Nephron progenitor cell (in vitro differentiated cells): Measurements from ENCODE around the gene DCLK1.
"Not testable (repeated sequence)": the region's sequence is repeated elsewhere in the genome, so short reads cannot be mapped to it uniquely, and the experiment has no call there.

ENCODE experiments used
- DNase-seq: peaks from one replicate; pipeline ENCODE4 v3.0.0; 2021
- H3K27ac Mint-ChIP-seq: 2 replicates; pipeline ENCODE4 v1.8.0; 2021; ENCODE audit warnings: mild to moderate bottlenecking, moderate library complexity, mixed read lengths
- H3K27me3 Mint-ChIP-seq: 2 replicates; pipeline ENCODE4 v1.8.0; 2021; ENCODE audit warnings: mild to moderate bottlenecking, low read depth, mixed read lengths; ENCODE audit not compliant: poor library complexity
- H3K36me3 Mint-ChIP-seq: 2 replicates; pipeline ENCODE4 v1.8.0; 2021; ENCODE audit warnings: low read depth, mixed read lengths
- H3K4me1 Mint-ChIP-seq: 2 replicates; pipeline ENCODE4 v1.8.0; 2021; ENCODE audit warnings: mixed read lengths
- H3K4me3 Mint-ChIP-seq: 2 replicates; pipeline ENCODE4 v1.8.0; 2021; ENCODE audit warnings: mild to moderate bottlenecking, moderate library complexity, mixed read lengths
- H3K9me3 Mint-ChIP-seq: 2 replicates; pipeline ENCODE4 v1.8.0; 2021; ENCODE audit warnings: mild to moderate bottlenecking, moderate library complexity, mixed read lengths
- TF ChIP-seq, protein P1 (sequence below): fragments of 200-600 bp; sonication (generic); IDR thresholded peaks from 2 replicates; pipeline ENCODE4 v1.5.0; 2021; ENCODE audit warnings: antibody characterized with exemption

Gene DCLK1

DNA sequence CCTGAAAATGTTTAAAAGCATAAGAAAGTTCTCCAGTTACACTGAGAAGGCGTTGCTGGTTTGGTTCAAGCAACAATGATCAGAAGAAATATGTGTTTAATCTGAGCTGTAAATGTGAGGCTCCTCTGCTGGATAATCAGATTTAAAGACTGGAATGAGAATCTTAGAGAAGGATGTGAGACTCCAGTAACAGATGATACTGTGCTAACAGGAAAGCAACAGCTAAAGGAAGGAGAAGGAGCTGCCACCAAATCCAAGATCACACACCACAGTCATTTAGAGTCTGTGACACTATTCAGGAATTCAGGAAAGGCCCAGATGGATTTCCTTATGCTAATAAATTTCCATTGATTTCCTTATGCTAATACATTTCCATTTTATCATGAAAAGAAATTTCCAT is 16.9 kb downstream of the DCLK1 start:
- Mint-ChIP-seq H3K4me3 (no peak overlapping the region), H3K9me3 (no peaks in the 10 kb centered on the region), H3K27ac (no peak overlapping the region), H3K4me1 (no peaks in the 10 kb centered on the region), H3K36me3 (no peaks in the 10 kb centered on the region), H3K27me3 (peaks cover 3% of the 10 kb centered on the region)
- TF ChIP-seq, protein P1, sequence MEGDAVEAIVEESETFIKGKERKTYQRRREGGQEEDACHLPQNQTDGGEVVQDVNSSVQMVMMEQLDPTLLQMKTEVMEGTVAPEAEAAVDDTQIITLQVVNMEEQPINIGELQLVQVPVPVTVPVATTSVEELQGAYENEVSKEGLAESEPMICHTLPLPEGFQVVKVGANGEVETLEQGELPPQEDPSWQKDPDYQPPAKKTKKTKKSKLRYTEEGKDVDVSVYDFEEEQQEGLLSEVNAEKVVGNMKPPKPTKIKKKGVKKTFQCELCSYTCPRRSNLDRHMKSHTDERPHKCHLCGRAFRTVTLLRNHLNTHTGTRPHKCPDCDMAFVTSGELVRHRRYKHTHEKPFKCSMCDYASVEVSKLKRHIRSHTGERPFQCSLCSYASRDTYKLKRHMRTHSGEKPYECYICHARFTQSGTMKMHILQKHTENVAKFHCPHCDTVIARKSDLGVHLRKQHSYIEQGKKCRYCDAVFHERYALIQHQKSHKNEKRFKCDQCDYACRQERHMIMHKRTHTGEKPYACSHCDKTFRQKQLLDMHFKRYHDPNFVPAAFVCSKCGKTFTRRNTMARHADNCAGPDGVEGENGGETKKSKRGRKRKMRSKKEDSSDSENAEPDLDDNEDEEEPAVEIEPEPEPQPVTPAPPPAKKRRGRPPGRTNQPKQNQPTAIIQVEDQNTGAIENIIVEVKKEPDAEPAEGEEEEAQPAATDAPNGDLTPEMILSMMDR, result no peak
- DNase-seq, result no peak

DNA sequence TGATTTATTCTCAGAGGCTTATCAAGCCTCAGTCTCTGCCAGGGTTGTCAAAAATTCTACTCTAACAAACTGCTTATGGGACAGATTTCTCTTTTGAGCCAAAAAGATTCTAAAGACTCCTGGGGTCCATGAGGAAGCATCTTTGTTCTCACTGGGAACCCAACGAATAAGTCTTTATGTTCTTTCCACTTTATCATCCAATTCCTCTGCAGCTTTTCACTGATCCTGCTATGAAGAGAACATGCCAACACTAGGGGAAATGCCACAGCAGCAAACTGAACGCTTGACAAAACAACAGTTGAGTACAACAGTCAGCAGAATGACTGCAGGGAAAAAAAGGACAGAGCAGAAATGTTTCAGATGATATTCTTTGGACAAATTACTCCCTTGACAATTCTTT is 22.2 kb downstream of the DCLK1 start:
- DNase-seq, result no peak
- TF ChIP-seq, protein P1, result no peak
- Mint-ChIP-seq H3K9me3 (no peaks in the 10 kb centered on the region), H3K4me3 (no peak overlapping the region), H3K27me3 (peaks cover 3% of the 10 kb centered on the region), H3K27ac (no peak overlapping the region), H3K36me3 (no peaks in the 10 kb centered on the region), H3K4me1 (no peaks in the 10 kb centered on the region)

GRCh38 chr13:36108342-36108741 is 22.8 kb downstream of the DCLK1 start:
- Mint-ChIP-seq H3K9me3 (no peaks in the 10 kb centered on the region), H3K27ac (no peak overlapping the region), H3K4me1 (no peaks in the 10 kb centered on the region), H3K36me3 (no peaks in the 10 kb centered on the region), H3K27me3 (peaks cover 3% of the 10 kb centered on the region), H3K4me3 (no peak overlapping the region)
- no peak for DNase-seq
- TF ChIP-seq, protein P1, result no peak

DNA sequence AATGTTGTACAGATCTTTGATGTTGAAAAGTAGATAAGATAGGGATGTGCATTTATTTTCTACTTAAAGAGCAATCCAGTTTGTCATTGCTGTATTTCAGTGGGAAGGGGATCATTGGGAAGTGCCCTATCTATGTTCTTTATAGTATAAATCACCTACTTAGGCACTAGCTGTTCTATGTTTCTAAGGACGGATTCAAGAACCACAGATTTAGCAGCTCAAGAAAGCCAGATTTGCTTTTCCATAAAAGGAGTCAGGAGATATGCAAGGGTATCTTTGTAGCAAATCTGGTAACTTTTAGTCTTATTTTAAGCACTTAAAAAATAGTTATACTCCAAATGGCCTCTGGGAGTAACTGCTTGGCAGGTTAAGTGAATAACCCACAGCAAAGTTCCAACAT is 23.7 kb downstream of the DCLK1 start:
- Mint-ChIP-seq H3K4me1 (no peaks in the 10 kb centered on the region), H3K27ac (no peak overlapping the region)

GRCh38 chr13:36105726-36106125 is 25.5 kb downstream of the DCLK1 start:
- TF ChIP-seq, protein P1, result no peak
- Mint-ChIP-seq H3K27ac (no peak overlapping the region), H3K4me1 (no peaks in the 10 kb centered on the region), H3K4me3 (no peak overlapping the region), H3K36me3 (no peaks in the 10 kb centered on the region), H3K9me3 (no peaks in the 10 kb centered on the region), H3K27me3 (no peaks in the 10 kb centered on the region)
- DNase-seq, result no peak

More for the DNA sequence above, 23.7 kb downstream of the DCLK1 start:
- DNase-seq, result no peak
- no peaks in the 10 kb centered on the region for H3K36me3 Mint-ChIP-seq
- TF ChIP-seq, protein P1, result no peak
- peaks cover 3% of the 10 kb centered on the region for H3K27me3 Mint-ChIP-seq
- no peaks in the 10 kb centered on the region for H3K9me3 Mint-ChIP-seq
- no peak overlapping the region for H3K4me3 Mint-ChIP-seq

- TF ChIP-seq, protein P1, result no peak
- Mint-ChIP-seq H3K4me1 (no peaks in the 10 kb centered on the region), H3K27ac (no peak overlapping the region), H3K4me3 (no peak overlapping the region), H3K9me3 (no peaks in the 10 kb centered on the region), H3K27me3 (no peaks in the 10 kb centered on the region), H3K36me3 (no peaks in the 10 kb centered on the region)
- no peak for DNase-seq
Measured at GRCh38 chr13:36102721-36103120, 28.5 kb downstream of the DCLK1 start.

- H3K27ac Mint-ChIP-seq, H3K4me3 Mint-ChIP-seq, H3K9me3 Mint-ChIP-seq, DNase-seq, H3K27me3 Mint-ChIP-seq, H3K4me1 Mint-ChIP-seq, H3K36me3 Mint-ChIP-seq: not testable (repeated sequence)
Measured at GRCh38 chr13:36101907-36102306, 29.3 kb downstream of the DCLK1 start.
